Astrocyte of the spinal cord (primary cell): ENCODE measurements around the gene ODC1.

Experiments
- DNase-seq: peaks from one replicate; pipeline ENCODE4 v3.0.0; 2011; ENCODE audit warnings: low read depth, low spot score
- H3K4me3 ChIP-seq: 2 replicates; pipeline ENCODE4 v1.5.1; 2011; ENCODE audit warnings: low read depth, mild to moderate bottlenecking, low read length, moderate library complexity
- in situ Hi-C: cut with HindIII; loops from 2 replicates; pipeline ENCODE4 v1.10.0; 2017; ENCODE audit warnings: low sequenced_read_pairs
- TF ChIP-seq, protein P1 (sequence below): IDR thresholded peaks from 2 replicates; pipeline ENCODE4 v1.5.1; 2012; ENCODE audit warnings: low read depth, mild to moderate bottlenecking, low read length, inconsistent platforms

The ODC1 gene

DNA sequence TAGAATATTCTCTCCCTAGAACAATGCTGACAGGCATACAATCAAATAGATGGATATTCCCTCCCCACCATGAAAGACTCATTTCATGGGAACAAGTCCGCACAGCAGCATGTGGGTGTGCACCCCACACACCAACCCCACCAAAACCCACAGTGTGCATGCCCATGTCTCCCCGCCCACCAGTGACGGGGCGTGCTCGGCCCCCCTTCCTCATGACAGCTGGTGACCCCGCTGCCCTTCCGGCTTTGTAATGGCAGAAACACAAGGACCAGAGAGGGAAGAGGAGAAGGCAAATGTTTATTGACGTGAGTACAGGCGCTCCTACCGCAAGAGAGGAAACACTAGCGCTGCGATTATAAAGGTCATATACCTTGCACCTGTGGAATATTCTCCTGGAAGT is 30.8 kb upstream of the ODC1 start:
- DNase-seq: no peak
- TF ChIP-seq, protein P1, sequence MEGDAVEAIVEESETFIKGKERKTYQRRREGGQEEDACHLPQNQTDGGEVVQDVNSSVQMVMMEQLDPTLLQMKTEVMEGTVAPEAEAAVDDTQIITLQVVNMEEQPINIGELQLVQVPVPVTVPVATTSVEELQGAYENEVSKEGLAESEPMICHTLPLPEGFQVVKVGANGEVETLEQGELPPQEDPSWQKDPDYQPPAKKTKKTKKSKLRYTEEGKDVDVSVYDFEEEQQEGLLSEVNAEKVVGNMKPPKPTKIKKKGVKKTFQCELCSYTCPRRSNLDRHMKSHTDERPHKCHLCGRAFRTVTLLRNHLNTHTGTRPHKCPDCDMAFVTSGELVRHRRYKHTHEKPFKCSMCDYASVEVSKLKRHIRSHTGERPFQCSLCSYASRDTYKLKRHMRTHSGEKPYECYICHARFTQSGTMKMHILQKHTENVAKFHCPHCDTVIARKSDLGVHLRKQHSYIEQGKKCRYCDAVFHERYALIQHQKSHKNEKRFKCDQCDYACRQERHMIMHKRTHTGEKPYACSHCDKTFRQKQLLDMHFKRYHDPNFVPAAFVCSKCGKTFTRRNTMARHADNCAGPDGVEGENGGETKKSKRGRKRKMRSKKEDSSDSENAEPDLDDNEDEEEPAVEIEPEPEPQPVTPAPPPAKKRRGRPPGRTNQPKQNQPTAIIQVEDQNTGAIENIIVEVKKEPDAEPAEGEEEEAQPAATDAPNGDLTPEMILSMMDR: no peak
- no peak overlapping the region for H3K4me3 ChIP-seq
- in situ Hi-C loops: no loop called here

DNA sequence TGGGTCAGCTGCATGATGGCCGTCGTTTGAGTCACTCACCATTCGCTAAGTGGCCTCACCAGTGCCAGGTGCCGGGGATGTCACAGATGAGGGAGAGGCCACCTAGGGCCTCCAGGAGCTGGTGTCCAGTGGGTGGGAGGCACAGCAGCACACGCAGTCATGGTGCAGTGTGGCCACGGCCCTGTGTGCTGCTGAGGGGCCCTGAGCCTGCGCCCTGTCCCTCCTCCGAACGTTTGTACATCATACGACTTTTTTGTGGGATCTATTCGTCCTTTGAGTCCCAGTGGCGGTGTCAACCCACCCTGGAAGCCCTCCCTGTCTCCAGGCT is 30.1 kb upstream of the ODC1 start:
- TF ChIP-seq, protein P1: no peak
- DNase-seq: no peak
- H3K4me3 ChIP-seq: no peak overlapping the region
- in situ Hi-C loops: no loop called here

DNA sequence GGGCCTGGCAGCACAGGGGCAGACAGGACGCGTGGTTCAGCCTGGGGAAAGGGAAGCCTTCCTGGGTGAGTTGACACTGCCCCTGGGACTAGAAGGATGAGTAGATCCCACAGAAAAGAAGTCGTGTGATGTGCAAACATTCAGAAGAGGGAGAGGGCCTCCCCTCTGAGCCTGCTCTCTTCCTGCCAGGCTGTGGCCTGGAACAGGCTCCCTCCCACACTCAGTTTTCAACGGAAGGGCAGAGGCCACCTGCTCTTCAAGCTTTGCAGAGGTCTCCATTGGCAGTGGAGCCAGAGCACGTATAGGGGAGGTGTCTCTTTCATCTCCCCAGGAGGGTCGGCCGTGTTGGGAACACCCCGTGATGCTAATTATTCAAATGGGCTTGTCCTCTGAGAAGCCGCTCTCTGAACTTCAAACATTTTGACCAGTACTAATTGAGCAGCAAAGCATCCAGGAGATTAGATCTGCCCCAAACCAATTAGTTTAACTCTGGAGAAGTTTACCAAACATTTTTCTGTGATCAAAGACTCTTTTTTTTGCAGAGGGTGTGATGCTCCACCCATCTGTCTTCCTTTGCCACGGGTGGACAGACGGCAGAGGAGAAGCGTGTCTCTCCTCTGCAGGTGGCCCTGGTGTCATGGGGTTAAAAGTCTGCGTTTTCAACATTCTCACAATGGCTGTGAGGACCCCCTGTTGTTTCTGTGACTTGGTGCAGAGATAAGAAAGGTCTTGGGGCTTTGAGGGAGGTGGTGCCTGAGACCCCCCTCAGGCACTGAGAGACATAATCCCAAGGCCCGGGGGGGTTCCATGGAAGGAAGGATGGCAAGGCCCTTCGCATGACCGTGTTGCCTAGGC is 29.5 kb upstream of the ODC1 start:
- H3K4me3 ChIP-seq: no peak overlapping the region
- TF ChIP-seq, protein P1: no peak
- DNase-seq: no peak
- in situ Hi-C loops: no loop called here

DNA sequence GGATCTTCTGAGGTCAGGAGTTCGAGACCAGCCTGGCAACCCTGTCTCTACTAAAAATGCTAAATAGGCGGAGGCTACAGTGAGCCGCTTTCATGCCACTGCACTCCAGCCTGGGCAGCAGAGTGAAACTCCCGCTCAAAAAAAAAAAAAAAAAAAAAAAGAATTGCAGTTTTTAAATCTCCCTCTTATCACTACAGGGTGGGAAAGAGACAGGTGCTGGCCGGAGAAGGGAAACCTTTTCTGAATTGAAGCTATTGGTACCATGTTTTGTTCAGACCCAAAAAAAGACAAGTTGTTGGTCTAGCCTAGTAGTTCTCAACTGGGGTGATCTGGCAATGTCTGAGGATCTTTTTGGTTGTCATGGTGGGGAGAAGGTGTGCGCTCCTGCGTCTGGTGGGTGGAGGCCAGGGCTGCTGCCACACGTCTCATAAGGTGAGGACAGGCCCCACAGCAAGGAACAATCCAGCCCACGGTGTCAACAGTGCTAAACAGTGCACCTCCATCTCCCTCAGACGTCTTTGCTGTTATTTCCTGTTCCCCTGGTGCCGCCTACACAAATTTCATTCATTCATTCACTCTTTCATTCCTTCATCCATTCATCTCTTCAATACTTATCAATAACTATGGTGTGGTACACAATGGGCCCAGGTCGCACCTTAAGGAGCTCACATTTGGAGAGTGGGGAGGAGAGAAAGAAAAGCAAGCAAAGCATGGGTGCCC is 28.8 kb upstream of the ODC1 start:
- H3K4me3 ChIP-seq: no peak overlapping the region
- no peak for DNase-seq
- in situ Hi-C loops: no loop called here
- TF ChIP-seq, protein P1: no peak

DNA sequence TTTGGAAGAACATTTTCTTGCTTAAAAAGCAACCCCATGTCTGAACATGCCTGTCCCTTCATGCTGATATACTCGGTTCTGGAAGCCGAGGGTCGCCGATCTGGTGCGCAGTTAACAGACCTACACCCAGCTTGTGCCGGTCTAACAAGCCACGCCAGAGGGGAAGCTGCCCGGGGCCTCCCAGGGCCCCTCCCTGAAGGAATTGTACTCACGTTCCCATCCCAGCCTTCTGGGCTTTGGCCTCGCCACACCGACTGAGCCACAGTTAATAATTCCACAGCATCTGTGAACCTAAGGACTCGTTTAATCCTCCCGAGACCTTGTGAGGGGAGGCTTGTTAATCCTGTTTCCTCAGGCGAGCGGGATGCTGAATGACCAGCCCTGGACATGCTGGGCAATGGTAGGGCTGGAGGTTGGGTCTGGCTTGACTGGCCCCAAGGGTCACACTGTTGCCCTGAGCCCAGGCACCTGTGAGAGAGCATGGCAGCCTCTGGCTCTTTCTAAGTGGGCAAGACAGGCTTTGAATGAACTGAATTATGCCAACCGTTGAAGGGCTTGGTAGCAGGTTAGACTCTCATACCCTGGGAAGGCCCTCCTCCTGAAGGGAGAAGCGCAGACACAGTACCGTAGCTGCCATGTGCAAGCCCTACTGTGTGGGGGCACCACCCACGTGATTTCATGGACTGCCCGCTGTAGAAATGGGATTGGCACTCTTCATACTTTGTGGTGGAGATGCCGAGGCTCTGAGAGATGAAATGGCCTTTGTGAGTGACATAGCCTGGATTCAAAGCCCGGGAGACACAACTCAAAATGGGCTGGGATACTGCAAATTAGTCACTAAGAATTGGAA is 27.9 kb upstream of the ODC1 start:
- no peak overlapping the region for H3K4me3 ChIP-seq
- in situ Hi-C loops: no loop called here
- DNase-seq: no peak
- TF ChIP-seq, protein P1: no peak

DNA sequence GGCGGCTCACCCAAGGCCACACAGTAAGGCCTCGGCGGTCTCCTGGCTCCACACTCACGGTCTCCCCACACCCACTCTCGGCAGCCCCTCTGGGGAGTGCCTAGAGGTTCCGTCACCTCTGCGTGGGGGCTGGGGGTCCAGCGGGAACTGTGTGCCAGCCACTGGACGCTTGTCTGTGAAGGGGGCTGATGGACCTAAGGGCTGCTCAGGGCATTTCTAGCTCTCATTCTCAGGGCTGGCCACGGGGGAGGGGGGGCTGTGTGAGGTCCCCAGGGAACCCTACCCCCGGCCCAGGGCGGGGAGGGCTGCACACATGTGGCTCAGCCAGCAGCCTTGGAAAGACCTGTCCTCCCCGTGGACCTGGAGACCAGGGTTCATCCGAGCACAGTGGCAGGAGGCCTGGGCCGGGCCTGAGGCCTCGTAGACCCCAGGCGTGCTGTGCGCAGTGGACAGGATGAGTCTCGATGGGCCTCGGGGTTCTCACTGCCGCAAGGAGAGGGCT is 27.1 kb upstream of the ODC1 start:
- in situ Hi-C loops: no loop called here
- TF ChIP-seq, protein P1: no peak
- DNase-seq: no peak
- no peak overlapping the region for H3K4me3 ChIP-seq
